RPMI8226 (cell line): ENCODE data around the gene NXNL2.

ENCODE experiments used
- DNase-seq: peaks from one replicate; pipeline ENCODE4 v3.0.0-alpha.2; 2015

Gene NXNL2

DNA sequence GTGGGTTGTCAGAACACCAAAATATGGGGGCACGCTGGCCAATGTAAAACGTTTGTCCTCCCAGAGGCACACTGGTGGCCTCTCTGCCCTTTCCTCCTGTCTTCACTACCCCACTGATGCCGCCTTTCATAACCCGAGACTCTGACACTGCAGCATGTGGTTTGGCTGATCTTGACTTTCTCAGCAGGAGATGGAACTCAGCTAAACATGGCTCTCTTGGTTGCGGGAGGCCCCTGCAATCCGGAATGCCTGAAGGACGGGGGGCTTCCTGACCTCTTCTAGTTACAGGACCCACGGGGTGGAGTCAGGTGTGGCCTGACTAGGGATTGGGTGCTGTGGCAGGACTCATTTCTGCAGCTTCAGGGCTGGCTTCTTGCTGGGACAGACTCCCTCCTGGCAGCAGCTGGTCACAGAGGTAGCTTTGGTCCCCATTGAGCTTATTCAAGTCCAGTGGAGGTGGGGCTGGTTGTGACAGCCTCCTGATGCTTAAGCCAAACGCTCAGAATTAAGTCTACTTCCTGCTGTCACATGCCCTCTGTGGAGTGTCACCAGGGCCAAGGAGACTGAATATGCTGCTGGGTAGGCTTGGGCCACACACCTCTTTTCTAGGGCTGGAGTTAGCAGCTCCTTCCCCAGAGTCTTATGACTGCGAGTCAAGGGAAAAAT lies 44.2 kb downstream of the NXNL2 start:
- DNase-seq, result no peak

GRCh38 chr9:88580961-88581360 lies 46.0 kb downstream of the NXNL2 start:
- no peak for DNase-seq

GRCh38 chr9:88583901-88584596 lies 49.1 kb downstream of the NXNL2 start:
- DNase-seq, result no peak

DNA sequence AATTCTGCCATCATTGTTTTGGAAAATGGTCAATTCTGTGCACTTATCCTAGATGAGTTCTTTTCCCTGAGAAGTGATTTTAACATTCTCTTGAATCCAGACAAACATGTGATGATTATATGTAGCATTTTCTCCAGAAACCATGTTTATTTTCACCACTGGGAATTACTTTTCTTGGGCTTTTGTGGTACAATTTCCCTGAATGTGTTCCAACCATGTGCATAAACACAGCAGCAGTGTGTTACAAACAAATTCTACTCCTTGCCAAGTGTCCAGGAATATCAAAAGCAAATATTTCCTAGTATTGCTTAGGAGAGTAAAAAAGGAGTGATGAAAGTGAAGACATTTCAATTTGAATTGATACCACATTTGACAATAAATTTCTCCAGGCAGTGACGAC lies 50.4 kb downstream of the NXNL2 start:
- no peak for DNase-seq

DNA sequence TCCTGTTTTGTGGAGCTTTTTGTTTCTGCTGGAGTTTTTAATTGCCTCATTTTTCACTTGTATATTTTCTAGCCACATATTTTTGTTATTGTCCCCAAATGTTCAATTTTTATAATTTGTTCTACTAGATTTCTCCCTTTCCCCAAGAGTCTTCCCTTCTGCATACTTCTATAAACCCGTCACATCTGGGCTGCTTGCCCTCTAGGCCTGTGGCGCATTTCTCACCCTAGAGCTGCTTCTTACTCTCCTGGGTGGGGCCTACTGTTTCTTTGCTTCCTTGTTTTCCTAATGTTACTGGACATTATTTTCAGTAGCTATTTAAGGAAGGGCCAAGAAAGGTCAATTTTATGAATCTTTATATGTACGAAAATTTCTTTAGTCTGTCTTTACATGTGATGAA lies 51.5 kb downstream of the NXNL2 start:
- DNase-seq, result no peak

GRCh38 chr9:88587182-88587581 lies 52.2 kb downstream of the NXNL2 start:
- no peak for DNase-seq

GRCh38 chr9:88587885-88588649 lies 53.1 kb downstream of the NXNL2 start:
- no peak for DNase-seq

GRCh38 chr9:88589656-88590055 lies 54.7 kb downstream of the NXNL2 start:
- no peak for DNase-seq

DNA sequence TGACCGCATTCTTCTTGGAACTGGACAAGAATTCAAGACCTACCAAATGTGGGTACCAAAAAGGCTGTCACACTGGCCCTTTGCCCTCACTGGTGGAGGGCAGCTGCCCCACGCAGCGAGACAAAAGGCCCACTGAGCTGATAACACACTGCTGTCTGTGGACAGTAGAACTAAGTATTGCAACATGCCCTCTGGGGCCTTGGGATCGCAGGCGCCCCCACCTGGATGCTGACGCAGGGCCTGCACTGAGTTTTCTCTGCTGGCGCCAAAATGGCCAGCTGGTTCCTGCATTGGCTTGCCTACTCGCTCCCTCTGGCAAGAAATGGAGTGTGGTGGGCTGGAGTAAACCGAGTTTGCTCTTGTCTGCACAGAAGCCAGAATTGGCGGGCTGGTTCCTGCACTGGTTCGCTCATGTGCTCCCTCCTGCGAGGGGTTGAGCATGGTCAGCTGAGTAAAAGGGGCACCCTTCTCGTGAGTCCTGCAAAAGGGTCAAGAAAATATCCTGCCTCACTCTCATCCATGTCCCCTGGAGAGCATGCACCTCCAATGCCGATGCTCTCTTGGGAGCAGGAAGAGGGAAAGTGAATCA lies 55.7 kb downstream of the NXNL2 start:
- DNase-seq, result peak; percentile 11

- DNase-seq, result peak; percentile 67
Measured at GRCh38 chr9:88593537-88594185, 58.7 kb downstream of the NXNL2 start.
